ENCODE results near the gene TLCD4.
"Not testable (repeated sequence)": the region's sequence is repeated elsewhere in the genome, so short reads cannot be mapped to it uniquely, and the experiment has no call there.

Gene TLCD4, protein sequence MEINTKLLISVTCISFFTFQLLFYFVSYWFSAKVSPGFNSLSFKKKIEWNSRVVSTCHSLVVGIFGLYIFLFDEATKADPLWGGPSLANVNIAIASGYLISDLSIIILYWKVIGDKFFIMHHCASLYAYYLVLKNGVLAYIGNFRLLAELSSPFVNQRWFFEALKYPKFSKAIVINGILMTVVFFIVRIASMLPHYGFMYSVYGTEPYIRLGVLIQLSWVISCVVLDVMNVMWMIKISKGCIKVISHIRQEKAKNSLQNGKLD

DNA sequence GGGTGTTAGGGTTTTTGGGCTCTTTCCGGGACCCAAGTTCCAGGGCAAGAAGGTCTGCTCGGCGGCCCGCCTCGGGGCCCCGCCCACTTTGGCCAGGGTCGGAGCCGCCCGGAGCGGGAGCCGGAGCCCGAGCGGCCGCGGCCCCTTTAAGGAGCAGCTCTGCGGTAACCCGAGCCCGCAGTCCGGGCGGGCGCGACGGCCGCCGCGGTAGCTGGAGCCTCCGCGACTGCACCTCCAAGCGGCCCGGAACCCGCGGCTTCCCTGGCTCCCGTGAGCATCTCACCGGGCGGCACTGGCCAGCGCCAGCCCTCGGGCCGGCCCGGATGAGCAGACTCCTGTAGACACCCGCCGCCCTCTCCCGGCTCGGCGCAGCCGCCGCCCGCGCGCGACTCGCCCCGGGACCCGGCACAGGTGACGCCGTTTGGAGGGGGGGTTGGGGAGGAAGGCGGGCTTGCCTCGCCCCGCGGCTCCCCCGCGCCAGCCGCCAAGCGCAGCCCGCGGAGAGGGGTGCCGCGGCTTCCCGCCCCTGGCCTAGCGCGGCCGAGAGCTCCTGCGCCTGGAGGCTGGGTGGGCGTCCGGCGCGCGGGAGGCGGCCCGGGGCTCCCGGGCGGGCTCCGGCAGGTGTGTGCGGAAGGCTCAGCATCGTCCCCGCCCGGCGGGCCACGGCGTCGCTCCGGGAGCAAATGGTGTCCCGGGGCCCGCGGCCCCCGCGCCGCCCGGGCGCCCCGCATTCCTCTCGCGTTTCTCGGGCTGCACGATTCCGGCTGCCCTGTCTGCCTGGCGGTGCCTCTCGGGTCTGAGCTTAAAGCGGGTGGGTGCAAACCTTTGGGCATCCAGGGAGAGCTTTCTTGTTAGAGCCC is at the start of gene TLCD4:
TSS of gene TLCD4 (plus strand) at position 149 of the 860 bp plus-strand sequence. CDS start 26,547 bp downstream, outside the sequence.
- peak; percentile 53 for DNase-seq (ENCODE audit: low spot score)

DNA sequence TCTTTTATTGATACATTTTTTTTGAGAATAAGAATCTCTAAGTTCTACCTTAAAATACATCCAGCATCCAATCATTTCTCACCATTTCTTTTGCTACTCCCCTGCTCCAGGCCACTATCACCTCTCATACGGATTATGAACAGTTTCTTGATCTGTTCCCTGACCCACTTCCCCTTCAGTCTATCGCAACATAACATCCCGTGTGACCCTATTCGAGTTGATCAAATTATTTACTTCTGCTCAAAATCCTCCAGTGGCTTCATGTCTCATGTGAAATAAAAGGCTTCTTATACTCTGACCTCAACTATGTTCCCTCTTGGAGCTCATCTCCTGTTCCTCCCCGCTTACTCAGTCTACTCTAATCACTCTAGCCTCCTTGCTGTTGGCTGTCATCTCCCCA is 49.6 kb upstream of the TLCD4 start:
- no peak for DNase-seq (ENCODE audit: low spot score)

DNA sequence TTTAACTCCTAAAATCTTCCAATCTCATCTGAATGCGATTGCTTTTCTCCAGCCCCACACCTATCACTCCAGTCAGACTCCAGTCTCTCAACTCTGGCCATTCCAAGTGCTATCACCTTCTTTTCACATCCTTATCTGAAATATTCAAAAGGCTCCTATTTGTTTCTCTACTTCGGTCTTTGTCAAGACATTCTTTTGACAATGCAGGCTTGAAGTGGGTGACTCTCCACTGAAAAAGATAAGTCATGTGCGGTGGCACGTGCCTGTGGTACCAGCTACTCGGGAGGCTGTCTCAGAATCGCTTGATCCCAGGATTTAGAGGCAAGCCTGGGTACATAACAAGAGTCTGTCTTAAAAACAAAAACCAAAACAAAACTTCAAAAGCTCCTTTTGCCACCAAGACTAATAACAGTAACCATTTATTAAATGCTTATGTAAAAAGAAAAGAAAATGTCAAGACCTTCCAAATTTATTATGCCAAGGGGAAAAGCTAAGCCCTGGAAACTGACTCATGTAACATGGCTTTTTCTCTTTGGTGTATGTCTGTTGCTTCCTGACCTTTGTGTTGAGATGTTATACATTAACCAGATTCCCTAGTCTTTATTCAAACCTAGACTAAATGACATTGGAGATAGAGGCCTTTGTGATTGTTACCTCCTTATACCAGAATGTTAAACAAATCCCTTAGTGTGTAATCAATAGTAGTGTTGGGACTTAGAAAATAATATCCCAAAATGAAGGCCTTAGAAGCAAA is 48.0 kb upstream of the TLCD4 start:
- no peak for DNase-seq (ENCODE audit: low spot score)

DNA sequence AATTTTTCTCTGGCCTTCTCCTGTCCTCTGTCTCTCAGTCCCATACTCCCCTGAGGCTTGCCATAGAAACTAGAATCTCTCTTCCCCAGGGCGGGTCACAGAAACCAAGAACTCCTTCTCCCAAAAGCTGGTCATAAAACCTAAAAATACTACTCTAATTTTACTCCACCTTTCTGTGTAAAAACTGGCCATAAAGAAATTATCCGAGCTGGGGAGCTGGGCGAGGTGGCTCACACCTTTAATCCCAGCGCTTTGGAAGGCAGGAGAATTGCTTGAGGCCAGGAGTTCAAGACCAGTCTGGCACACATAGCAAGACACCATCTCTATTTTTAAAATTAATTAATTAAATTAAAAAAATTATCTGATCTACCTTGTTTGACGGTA is 47.5 kb upstream of the TLCD4 start:
- DNase-seq (ENCODE audit: low spot score): no peak

DNA sequence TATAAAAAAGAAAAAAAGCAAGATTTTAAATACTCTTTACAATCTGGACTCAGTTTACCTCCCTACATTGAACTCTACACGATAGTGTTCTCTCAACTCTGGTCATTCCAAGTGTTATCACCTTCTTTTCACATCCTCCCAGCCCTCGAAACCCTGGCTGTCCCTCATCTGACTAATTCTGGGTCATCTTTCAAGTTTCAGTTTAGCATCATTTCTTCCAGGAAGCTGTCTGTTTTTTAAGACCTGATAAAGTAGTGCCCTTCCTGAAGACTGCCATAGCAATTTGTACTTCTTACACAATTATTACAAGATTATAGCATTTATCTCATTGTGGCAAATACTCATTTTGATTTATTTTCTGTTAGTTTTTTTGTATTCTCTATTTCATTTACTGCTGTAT is 45.6 kb upstream of the TLCD4 start:
- DNase-seq (ENCODE audit: low spot score): no peak

DNA sequence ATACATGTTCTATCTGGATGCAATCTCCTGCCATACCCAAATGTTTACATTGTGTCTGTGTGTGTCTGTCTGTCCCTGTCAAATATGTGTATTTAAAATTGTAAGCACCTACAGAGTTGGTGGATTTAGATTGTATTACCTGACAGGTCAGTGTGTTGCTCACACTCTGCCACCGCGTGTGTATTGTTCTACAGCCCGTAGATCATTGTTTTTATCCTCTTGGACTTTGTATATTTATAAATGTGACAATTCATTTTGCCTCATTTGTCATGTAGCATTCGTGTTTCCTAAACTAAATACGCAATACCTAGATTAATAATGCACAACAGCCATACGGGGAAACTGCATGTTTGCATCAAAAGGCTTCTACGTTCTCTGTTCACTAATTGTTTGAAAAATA is 45.0 kb upstream of the TLCD4 start:
- DNase-seq (ENCODE audit: low spot score): no peak

DNA sequence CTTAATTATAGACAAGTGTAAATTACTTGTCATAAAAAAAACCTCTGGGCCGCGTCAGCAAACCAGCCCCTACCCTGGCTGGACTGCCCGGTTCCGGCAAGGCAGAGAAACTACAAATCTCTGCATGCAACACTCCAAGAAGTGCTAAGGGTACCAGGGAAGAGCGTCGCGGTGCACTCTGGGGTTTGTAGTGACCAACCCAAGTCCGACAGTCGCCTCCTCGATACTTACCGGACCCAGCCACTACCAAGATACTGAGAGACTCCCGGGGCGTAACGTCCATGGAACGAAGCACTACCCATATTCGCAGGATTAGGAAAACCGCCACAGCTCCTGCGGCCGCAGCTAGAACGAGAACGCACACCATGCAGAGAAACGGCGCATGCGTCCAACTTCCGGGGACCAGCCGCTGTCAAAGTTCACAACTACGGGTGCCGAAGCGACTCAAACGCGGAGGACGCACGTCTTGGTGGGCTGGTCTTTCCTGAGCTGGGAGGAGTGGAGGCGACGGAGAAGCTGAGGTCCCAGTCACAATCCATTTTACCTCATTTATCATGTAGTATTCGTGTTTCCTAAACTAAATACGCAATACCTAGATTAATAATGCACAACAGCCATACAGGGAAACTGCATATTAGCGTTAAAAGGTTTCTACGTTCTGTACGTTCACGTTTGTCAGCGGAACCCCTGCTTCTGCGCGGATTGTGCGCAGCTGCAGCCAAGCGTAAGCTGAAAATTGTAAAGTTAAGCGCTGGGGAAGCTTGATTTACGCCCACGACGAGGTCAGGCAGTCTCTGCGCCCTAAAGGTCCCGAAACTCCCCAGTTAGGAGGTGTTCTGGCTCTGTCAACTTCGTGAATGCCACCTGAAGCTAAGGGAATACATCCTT is 44.4 kb upstream of the TLCD4 start, which contains the start of gene ALG14:
TSS of gene ALG14 (minus strand) at position 420 of the 888 bp plus-strand sequence. CDS start at position 367, 53 bp downstream.
- DNase-seq (ENCODE audit: low spot score): peak; percentile 97

DNA sequence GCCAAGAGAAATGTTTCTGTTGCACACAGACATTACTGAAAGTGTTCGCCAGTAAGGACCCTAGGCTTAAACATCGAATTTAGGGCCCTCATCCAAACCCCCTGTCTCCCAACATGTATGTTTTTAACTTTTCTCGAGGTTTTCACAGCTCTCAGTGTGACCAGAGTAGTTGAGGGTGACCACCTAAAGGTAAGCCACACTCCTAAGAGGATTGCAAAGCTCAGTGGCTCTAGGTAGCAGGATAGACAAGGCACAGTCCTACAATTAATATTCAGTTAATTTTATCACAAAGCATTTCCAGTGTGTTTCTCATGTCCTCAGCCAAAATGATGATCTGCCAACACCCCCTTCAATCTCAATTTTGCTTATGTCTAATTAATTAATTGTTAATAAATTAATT is 43.7 kb upstream of the TLCD4 start:
- DNase-seq (ENCODE audit: low spot score): no peak

DNA sequence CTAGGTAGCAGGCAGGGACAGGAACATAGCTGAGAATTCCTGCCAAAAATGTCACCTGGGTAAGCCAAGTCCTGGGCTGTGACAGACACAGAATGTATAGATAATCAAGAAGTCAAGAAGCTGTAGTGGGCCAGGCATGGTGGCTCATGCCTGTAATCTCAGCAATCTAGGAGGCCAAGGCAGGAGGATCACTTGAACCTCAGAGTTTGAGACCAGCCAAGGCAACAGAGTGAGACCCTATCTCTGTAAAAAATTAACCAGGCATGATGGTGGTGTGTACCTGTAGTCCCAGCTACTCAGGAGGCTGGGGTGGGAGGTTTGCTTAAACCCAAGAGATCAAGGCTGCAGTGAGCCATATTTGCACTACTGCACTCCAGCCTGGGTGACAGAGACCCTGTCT is 41.1 kb upstream of the TLCD4 start:
- DNase-seq (ENCODE audit: low spot score): no peak

DNA sequence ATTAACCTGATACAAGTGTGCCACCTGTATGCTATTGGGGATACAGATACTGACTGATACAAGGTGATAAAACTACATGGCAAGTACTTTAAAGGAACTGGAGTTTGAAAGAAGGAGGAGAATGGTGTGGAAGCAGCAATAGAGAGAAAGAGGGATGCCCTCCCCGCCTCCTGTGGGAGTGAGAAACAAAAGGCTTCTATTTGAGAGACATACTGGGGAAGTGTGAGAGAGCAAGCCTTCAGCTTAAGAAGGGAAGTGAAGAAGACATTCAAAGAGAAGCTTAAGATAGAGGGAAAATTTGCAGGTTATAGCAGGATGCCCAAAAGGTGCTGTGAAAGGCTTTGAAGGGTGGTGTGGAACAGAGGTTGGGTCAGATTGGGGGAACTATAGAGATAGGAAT is 36.7 kb upstream of the TLCD4 start:
- no peak for DNase-seq (ENCODE audit: low spot score)

DNA sequence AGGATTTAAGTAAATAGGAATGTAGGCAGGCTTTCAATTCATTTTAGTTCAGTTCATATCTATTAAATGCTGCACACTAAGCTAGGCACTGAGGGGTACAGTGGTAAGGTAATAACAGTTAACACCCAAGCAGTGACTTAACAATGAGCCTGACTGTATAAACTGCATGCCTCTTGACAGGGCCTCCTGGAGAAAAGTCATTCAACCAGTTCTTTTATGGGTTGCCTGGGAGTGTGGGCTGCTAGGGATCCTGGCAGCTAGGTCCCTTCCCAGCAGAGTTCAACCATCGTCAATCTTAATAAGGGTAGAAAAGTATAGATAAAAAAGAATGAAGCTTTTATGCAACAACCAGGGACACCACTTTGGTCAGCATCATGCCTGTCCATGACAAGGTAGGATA is 36.3 kb upstream of the TLCD4 start:
- DNase-seq (ENCODE audit: low spot score): no peak

DNA sequence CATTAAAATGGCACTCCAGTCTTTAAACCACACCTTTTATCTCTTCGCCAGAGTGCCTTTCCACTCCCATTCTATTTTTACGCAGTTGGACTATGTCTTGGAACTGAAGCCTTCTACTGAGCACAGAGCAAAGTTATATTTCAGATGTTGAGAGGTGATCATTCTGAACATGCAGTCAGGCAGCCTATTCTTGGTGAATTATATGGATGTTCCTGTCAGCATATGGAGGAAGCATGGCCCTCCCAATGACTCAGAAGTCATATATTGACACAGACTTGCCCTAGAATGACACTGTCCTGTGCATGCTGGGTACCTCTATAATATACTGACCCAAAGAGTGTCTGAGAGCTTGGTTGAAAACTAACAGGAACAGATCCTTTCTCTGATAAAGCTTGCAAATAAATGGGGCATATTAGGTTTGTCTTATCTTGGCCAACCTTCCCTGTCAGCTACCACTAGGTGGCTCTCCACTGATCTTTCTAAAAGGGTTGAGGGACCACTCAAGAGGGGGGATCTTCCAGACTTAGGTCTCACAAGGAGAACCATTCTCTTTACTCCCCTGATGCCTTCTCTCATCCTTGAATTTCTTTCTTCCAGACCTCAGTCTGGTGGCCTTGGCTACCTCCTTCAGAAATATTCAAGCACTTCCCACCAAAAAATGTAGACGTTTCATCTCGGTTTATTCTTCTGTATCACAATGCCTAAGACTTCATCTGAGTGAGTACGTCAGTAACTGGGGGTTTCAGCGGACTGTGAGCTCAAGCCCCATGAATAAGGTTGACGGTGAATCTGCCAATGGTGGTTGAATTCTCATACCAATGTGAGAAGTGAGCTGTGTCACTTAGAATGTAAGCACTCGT is 32.6 kb upstream of the TLCD4 start:
- peak; percentile 39 for DNase-seq (ENCODE audit: low spot score)

DNA sequence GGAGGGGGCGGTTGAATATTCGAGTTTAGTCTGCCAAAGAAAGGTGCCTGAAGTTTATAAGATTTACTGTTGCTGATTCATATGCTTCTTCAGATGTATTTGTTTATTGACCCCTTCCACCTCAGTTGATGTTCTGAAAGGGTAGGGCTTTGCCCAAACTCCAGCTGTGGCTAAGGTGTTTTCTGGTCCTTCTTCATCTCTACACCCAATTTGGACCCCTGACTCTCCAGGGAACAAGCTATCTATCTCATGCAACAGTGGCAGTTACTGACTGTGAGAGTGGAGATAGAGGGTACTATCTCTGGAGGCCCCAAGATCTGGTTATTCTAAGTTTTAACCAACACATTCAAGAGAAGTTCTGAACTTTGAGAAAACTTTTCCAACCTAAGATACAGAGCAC is 31.8 kb upstream of the TLCD4 start:
- no peak for DNase-seq (ENCODE audit: low spot score)

DNA sequence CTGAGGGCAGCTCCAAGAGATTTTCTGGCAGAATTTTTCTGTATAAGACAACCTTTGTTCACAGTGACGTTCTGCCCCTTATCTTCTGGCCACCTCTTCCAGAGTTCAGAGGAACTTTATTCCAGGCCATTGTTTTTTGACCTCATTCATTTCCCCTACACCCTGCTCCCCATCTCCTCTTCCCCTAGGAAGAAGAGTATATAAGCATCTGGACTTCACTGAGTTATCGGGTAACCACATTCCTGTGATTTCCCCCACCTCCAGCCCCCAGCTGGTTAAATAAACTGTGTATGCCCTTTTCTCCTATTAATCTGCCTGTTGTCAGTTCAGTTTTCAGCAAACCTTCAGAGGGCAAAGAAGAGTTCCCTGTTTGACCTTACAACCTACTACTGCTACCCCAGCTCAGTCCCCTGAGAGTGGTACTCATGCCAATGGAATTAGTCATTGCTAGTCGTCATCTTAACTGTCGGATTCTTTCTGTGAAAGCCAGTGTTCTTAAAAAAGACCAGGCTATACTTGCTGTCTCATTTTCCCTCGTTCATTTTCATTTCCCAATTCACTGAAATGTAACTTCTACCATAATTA is 30.1 kb upstream of the TLCD4 start:
- DNase-seq (ENCODE audit: low spot score): no peak

DNA sequence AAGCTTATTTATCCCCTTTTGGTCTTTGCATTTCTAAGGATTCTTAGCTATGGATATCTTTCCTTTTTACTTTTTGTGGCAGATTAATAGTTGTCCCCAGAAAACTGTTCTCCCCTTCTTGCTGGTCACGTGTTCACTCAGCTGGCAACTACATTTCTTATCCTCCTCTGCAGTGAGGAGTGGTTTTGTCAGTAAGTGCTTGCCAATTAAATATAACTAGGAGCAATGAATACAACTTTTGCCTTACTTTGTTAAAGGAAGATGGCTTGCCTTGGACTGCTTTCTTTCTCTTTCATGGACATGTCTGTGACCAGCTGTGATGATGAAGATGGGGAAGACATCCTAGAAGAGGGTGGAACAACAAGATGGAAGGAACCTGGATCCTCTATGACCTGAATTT is 28.9 kb upstream of the TLCD4 start:
- DNase-seq (ENCODE audit: low spot score): no peak

DNA sequence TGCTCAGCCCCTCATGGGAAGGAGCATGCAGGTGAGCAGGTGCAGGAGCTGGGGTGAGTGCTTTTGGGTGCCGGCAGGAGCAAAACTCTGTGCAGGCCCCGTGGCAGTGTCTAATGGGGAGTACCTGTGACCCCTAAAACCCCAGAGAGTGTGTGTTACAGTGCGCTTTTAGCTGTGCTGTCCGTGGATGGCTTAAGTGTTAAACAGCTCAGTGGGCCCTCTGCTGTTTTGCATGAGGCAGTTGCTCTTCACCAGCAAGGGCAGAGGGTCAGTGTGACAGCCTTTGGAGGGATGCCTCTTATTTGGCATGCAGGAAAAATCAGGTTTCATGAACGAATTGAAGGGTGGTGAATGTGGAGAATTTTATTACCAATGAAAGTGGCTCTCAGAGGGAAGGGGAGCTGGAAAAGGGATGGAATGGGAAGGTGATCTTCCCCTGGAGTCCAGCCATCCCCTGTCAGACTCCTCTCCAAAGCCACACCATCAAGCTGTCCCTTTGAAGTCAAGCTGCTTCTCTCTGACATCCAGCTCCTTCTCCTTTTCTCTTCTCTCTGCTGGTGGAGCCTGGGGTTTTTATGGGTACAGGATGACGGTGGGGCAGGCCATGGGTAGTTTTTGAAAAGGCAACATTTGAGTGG is 27.4 kb upstream of the TLCD4 start:
- no peak for DNase-seq (ENCODE audit: low spot score)

DNA sequence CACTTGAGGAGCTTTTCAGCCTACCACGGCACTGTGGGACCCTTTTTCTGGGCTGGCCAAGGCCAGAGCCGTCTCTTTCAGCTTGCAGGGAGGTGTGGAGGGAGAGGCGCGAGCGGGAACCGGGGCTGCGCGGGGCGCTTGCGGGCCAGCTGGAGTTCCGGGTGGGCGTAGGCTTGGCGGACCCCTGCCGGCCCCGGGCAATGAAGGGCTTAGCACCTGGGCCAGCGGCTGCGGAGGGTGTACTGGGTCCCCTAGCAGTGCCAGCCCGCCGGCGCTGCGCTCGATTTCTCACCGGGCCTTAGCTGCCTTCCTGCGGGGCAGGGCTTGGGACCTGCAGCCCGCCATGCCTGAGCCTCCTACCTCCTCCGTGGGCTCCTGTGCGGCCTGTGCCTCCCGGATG is 25.9 kb upstream of the TLCD4 start:
- not testable (repeated sequence) for DNase-seq (ENCODE audit: low spot score)

DNA sequence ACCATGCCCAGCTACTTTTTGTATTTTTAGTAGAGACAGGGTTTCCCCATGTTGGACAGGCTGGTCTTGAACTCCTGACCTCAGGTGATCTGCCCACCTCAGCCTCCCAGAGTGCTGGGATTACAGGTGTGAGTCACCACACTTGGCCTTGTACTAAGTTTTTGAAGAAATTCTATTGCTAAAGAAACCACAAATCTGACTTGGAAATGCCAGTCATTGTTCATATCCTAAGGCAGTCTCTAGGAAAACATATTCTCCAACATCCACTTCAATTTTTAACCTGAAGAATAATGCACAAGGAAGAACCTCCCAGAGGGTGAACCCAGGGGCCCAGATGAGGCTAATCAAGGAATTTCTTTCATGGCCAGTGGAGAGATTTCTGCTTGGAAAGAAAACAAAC is 24.3 kb upstream of the TLCD4 start:
- DNase-seq (ENCODE audit: low spot score): not testable (repeated sequence)

DNA sequence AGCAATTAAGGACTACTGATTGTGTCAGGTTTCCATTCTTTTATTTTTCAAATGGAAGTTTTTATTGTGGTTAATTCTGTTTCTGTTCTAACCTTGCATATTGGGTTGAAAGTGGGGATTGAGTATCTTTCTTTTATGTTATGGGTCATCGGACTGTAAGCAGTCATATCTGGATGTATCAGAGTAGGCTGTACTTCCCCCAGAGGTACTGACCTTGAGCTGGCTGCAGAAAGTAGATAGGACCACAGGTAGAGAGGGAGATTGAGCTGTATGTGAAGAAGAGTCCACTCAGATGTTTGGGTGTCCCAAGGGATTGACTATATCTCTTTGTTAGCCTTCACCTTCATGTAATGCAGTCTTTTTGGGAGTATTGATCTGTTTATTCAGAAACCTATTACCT is 23.9 kb upstream of the TLCD4 start:
- DNase-seq (ENCODE audit: low spot score): no peak

DNA sequence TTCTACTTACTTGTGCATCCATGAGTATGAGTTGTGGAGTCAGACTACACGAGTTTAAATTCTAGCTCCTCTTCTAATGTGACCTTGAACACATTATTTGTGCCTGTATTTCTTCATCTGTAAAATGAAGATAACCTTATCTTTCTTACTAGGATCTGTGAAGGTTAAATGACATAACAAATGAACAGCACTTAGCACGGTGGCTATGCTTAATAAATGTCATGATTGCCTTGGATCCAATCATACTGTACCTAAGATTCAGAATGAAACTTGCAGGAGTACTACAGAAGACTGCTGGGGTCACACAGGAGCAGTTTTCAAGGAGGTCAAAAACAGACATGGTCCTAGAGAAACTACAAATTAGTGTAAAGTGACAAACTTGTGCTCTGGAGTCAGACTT is 22.2 kb upstream of the TLCD4 start:
- DNase-seq (ENCODE audit: low spot score): no peak
